Liver (tissue), 9 donors: ENCODE results near the gene EYA3. TPM values are rescaled to one million over a fixed set of nuclear protein-coding genes. Genes with fewer than 3 reads are reported as not detected.

Experiments used
- DNase-seq: peaks from one replicate; pipeline ENCODE4 v3.0.0-alpha.2; 2017; ENCODE audit warnings: low spot score
- H3K27ac ChIP-seq, 2 donors: one replicate each; pipeline ENCODE4 v1.7.0; 2013; ENCODE audit warnings: inconsistent platforms in 2 of 2, low read length in 2 of 2, control low read depth in 1 of 2, low read depth in 1 of 2, mild to moderate bottlenecking in 1 of 2
- H3K27me3 ChIP-seq, 4 donors: one replicate each; pipeline versions ENCODE4 v1.6.1 to v1.7.0; 2013; ENCODE audit warnings: low read length in 3 of 4, inconsistent platforms in 1 of 4, mild to moderate bottlenecking in 1 of 4, moderate library complexity in 1 of 4; ENCODE audit not compliant: control insufficient read depth in 4 of 4, insufficient read depth in 4 of 4
- H3K36me3 ChIP-seq, 4 donors: one replicate each; pipeline versions ENCODE4 v1.6.1 to v1.7.0; 2013; ENCODE audit warnings: low read length in 3 of 4, mild to moderate bottlenecking in 3 of 4, low read depth in 1 of 4, moderate library complexity in 1 of 4; ENCODE audit not compliant: control insufficient read depth in 4 of 4, insufficient read depth in 3 of 4
- H3K4me1 ChIP-seq, 4 donors: one replicate each; pipeline versions ENCODE4 v1.6.1 to v1.7.0; 2013; ENCODE audit warnings: low read length in 3 of 4, mild to moderate bottlenecking in 3 of 4, moderate library complexity in 1 of 4; ENCODE audit not compliant: control insufficient read depth in 4 of 4, insufficient read depth in 4 of 4
- H3K4me3 ChIP-seq, 3 donors: one replicate each; pipeline versions ENCODE4 v1.6.1 to v1.7.0; 2013; ENCODE audit warnings: low read length in 3 of 3, control low read depth in 1 of 3, low read depth in 1 of 3, mild to moderate bottlenecking in 1 of 3
- H3K9ac ChIP-seq, 2 donors: one replicate each; pipeline ENCODE4 v1.7.0; 2013; ENCODE audit warnings: low read length in 2 of 2, mild to moderate bottlenecking in 2 of 2, moderate library complexity in 2 of 2, control low read depth in 1 of 2, low read depth in 1 of 2
- H3K9me3 ChIP-seq, 4 donors: one replicate each; pipeline versions ENCODE4 v1.6.1 to v1.7.0; 2013; ENCODE audit warnings: low read length in 3 of 4; ENCODE audit not compliant: control insufficient read depth in 4 of 4
- ATF3 ChIP-seq: IDR thresholded peaks from 2 replicates; pipeline ENCODE4 v1.6.1; 2016; ENCODE audit warnings: antibody characterized with exemption
- EGR1 ChIP-seq, 2 donors: IDR thresholded peaks; 2 replicates each; pipeline ENCODE4 v1.6.1; 2016 to 2018; ENCODE audit warnings: antibody characterized with exemption in 2 of 2, low read depth in 2 of 2
- GABPA ChIP-seq, 2 donors: IDR thresholded peaks in 1 of 2; conservative IDR thresholded peaks in 1 of 2; 2 replicates each; pipeline ENCODE4 v1.6.1; 2016; ENCODE audit warnings: antibody characterized with exemption in 2 of 2, mild to moderate bottlenecking in 1 of 2, moderate library complexity in 1 of 2
- HNF4A ChIP-seq, 2 donors: conservative IDR thresholded peaks; 2 replicates each; pipeline ENCODE4 v1.6.1; 2016; ENCODE audit warnings: antibody characterized with exemption in 2 of 2, mild to moderate bottlenecking in 2 of 2
- HNF4G ChIP-seq: IDR thresholded peaks from 2 replicates; pipeline ENCODE4 v1.6.1; 2016; ENCODE audit warnings: antibody characterized with exemption
- JUND ChIP-seq, 2 donors: IDR thresholded peaks; 2 replicates each; pipeline ENCODE4 v1.6.1; 2016; ENCODE audit warnings: antibody characterized with exemption in 2 of 2
- REST ChIP-seq: IDR thresholded peaks from 2 replicates; pipeline ENCODE4 v1.6.1; 2016; ENCODE audit warnings: antibody characterized with exemption, mild to moderate bottlenecking
- SP1 ChIP-seq: IDR thresholded peaks from 2 replicates; pipeline ENCODE4 v1.6.1; 2018; ENCODE audit warnings: antibody characterized with exemption, mild to moderate bottlenecking
- YY1 ChIP-seq: IDR thresholded peaks from 2 replicates; pipeline ENCODE4 v1.6.1; 2016; ENCODE audit warnings: antibody characterized with exemption, mild to moderate bottlenecking
- WGBS: extraction: QIAGEN DNeasy Blood & Tissue Kit; methylation state at CpG from one replicate; pipeline ENCODE4 v1.1.7; 2013; 5-methylcytosine and 5-hydroxymethylcytosine counted together
- polyA plus RNA-seq, 2 donors: library from polyadenylated mRNA; stranded (reverse) in 1 of 2; unstranded in 1 of 2; fragments of 200-250 nt in 1 of 2; fragments of >200 nt in 1 of 2; fragmentation: Nextera tagmentation in 1 of 2; extraction: Ambion mirVana in 1 of 2; gene quantifications; one replicate each; pipeline versions ENCODE4 v1.2.1 to v1.2.3, GENCODE V29; 2013 to 2015
- total RNA-seq, 2 donors: library from RNA; depleted of rRNA; stranded (reverse); fragments of >200 nt; gene quantifications; one replicate each; pipeline ENCODE4 v1.2.3, GENCODE V29; 2014
- TF ChIP-seq, protein P1 (sequence below): fragments of 150-350 bp; IDR thresholded peaks from 2 replicates; pipeline ENCODE4 v1.5.1; 2017; ENCODE audit warnings: improper control_type of control experiment, low read depth, low read length; ENCODE audit not compliant: missing input control
- TF ChIP-seq, protein P2 (sequence below): IDR thresholded peaks from 2 replicates; pipeline ENCODE4 v1.6.1; 2016; ENCODE audit warnings: antibody characterized with exemption
- donor health status: healthy.
- donor health status: healthy.
- donor health status: healthy.
- donor health status: healthy.
- donor health status: healthy.

The EYA3 gene
- total and polyA plus RNA-seq, 4 donors, result 3.6 to 12.6 (median 6.0) TPM

GRCh38 chr1:28135371-28136168 is 47.2 kb upstream of the EYA3 start:
- no peaks in the 10 kb centered on the region for H3K9me3 ChIP-seq
- H3K27ac ChIP-seq, result no peak overlapping the region
- H3K36me3 ChIP-seq, result no peaks in the 10 kb centered on the region
- no peaks in the 10 kb centered on the region for H3K27me3 ChIP-seq
- WGBS, result 68% methylated on average over 14 of the region's 14 CpGs
- H3K9ac ChIP-seq, result no peak overlapping the region
- no peaks in the 10 kb centered on the region for H3K4me1 ChIP-seq
- TF ChIP-seq, protein P1, sequence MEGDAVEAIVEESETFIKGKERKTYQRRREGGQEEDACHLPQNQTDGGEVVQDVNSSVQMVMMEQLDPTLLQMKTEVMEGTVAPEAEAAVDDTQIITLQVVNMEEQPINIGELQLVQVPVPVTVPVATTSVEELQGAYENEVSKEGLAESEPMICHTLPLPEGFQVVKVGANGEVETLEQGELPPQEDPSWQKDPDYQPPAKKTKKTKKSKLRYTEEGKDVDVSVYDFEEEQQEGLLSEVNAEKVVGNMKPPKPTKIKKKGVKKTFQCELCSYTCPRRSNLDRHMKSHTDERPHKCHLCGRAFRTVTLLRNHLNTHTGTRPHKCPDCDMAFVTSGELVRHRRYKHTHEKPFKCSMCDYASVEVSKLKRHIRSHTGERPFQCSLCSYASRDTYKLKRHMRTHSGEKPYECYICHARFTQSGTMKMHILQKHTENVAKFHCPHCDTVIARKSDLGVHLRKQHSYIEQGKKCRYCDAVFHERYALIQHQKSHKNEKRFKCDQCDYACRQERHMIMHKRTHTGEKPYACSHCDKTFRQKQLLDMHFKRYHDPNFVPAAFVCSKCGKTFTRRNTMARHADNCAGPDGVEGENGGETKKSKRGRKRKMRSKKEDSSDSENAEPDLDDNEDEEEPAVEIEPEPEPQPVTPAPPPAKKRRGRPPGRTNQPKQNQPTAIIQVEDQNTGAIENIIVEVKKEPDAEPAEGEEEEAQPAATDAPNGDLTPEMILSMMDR, result no peak
- no peak for TF ChIP-seq SP1
- TF ChIP-seq ATF3, result no peak
- TF ChIP-seq EGR1 (IDR thresholded peaks at IDR 0.05; ENCODE audit: low read depth in 2 of 2), result no peak
- no peak for TF ChIP-seq HNF4G
- TF ChIP-seq HNF4A (conservative IDR thresholded peaks at IDR 0.05), result no peak
- no peak for DNase-seq
- H3K4me3 ChIP-seq, result no peak overlapping the region

GRCh38 chr1:28134651-28135207 is 46.3 kb upstream of the EYA3 start:
- Histone ChIP-seq H3K4me1 (no peaks in the 10 kb centered on the region), H3K4me3 (no peak overlapping the region), H3K27me3 (no peaks in the 10 kb centered on the region), H3K36me3 (no peaks in the 10 kb centered on the region), H3K9ac (no peak overlapping the region), H3K27ac (no peak overlapping the region), H3K9me3 (no peaks in the 10 kb centered on the region)
- TF ChIP-seq, protein P2, sequence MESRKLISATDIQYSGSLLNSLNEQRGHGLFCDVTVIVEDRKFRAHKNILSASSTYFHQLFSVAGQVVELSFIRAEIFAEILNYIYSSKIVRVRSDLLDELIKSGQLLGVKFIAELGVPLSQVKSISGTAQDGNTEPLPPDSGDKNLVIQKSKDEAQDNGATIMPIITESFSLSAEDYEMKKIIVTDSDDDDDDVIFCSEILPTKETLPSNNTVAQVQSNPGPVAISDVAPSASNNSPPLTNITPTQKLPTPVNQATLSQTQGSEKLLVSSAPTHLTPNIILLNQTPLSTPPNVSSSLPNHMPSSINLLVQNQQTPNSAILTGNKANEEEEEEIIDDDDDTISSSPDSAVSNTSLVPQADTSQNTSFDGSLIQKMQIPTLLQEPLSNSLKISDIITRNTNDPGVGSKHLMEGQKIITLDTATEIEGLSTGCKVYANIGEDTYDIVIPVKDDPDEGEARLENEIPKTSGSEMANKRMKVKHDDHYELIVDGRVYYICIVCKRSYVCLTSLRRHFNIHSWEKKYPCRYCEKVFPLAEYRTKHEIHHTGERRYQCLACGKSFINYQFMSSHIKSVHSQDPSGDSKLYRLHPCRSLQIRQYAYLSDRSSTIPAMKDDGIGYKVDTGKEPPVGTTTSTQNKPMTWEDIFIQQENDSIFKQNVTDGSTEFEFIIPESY, result no peak
- TF ChIP-seq ATF3, result no peak
- TF ChIP-seq JUND (IDR thresholded peaks at IDR 0.05), result no peak
- no peak for TF ChIP-seq SP1
- no peak for TF ChIP-seq GABPA (IDR thresholded peaks at IDR 0.05 in 1 of 2, conservative IDR thresholded peaks at IDR 0.05 in 1 of 2)
- TF ChIP-seq REST, result no peak
- no peak for TF ChIP-seq YY1
- WGBS, result 93% methylated on average over 2 of the region's 2 CpGs
- no peak for DNase-seq
